ENCODE data around the gene NPAS3. TPM values are rescaled to one million over a fixed set of nuclear protein-coding genes. Genes with fewer than 3 reads are reported as not detected.

The NPAS3 gene
- total RNA-seq, 1 experiment from 2014 or later: 0.36 TPM

DNA sequence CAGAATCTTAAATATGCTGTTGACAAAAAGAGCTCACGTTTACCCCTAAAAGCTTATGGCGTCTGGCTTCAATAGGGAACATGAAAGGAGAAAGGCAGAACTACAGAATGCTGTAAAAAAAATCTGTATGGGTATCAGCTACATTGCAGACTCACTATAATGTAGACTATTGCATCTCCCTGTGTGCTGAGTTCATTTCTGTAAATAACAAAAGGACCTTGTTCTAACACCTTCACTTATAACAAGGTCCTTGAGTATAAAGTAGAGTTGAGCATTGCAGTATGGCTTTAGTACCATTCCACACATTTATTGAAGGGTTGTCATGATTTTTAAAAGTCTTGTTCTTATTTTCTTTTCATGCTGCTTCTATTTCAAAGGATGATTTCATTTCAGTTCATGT is 165.3 kb downstream of the NPAS3 start:
- Histone ChIP-seq H3K9me2 (replicated peaks; ENCODE audit: low read length) (no peaks in the 10 kb centered on the region), H3K36me3 (ENCODE audit: low read depth, low read length) (no peaks in the 10 kb centered on the region), H3K27me3 (ENCODE audit: low read length) (no peaks in the 10 kb centered on the region; the same call in 1 of the 2 replicates), H4K20me1 (ENCODE audit: low read length) (no peaks in the 10 kb centered on the region), H3K79me2 (ENCODE audit: low read length) (no peaks in the 10 kb centered on the region), H3K4me3 (ENCODE audit: low read length) (no peak overlapping the region), H3F3A (ENCODE audit: low read length, unreplicated experiment) (no peaks in the 10 kb centered on the region), H3K9me3 (ENCODE audit: low read length) (no peaks in the 10 kb centered on the region), H3K9ac (ENCODE audit: low read length) (no peak overlapping the region), H3K27ac (ENCODE audit: low read length) (no peak overlapping the region), H2AFZ (ENCODE audit: low read length) (no peak overlapping the region), H3K4me1 (ENCODE audit: insufficient read depth, low read length) (no peaks in the 10 kb centered on the region), H3K4me2 (ENCODE audit: low read length) (no peak overlapping the region)
- POLR2A ChIA-PET (ENCODE audit: unreplicated experiment): no interaction called here
- ATAC-seq: no peak
- CTCF ChIA-PET: no interaction called here
- TF ChIP-seq CTCF (conservative IDR thresholded peaks at IDR 0.05; ENCODE audit: low read depth, low read length): no peak
- TF ChIP-seq EZH2phosphoT487 (IDR thresholded peaks at IDR 0.05; ENCODE audit: borderline replicate concordance, low read length): no peak
- TF ChIP-seq EZH2 (IDR thresholded peaks at IDR 0.05; ENCODE audit: low read length, unreplicated experiment): no peak
- no peak for DNase-seq
- BruUV-seq (replicated peaks): no TSS peak
- intact Hi-C loops (cut with micrococcal nuclease): no loop called here

- intact Hi-C loops (cut with micrococcal nuclease): no loop called here
- Histone ChIP-seq H3K9me2 (replicated peaks; ENCODE audit: low read length) (no peaks in the 10 kb centered on the region), H3F3A (ENCODE audit: low read length, unreplicated experiment) (no peaks in the 10 kb centered on the region), H3K27ac (ENCODE audit: low read length) (no peak overlapping the region), H3K79me2 (ENCODE audit: low read length) (no peaks in the 10 kb centered on the region), H3K4me1 (ENCODE audit: insufficient read depth, low read length) (no peaks in the 10 kb centered on the region), H3K9me3 (ENCODE audit: low read length) (no peaks in the 10 kb centered on the region), H4K20me1 (ENCODE audit: low read length) (no peaks in the 10 kb centered on the region), H3K36me3 (ENCODE audit: low read depth, low read length) (no peaks in the 10 kb centered on the region), H3K4me2 (ENCODE audit: low read length) (no peak overlapping the region), H2AFZ (ENCODE audit: low read length) (no peak overlapping the region), H3K9ac (ENCODE audit: low read length) (no peak overlapping the region), H3K4me3 (ENCODE audit: low read length) (no peak overlapping the region), H3K27me3 (ENCODE audit: low read length) (no peaks in the 10 kb centered on the region; the same call in 1 of the 2 replicates)
- DNase-seq (no peak), ATAC-seq (no peak)
- no peak for TF ChIP-seq EZH2phosphoT487 (IDR thresholded peaks at IDR 0.05; ENCODE audit: borderline replicate concordance, low read length)
- no peak for TF ChIP-seq EZH2 (IDR thresholded peaks at IDR 0.05; ENCODE audit: low read length, unreplicated experiment)
- no peak for TF ChIP-seq CTCF (conservative IDR thresholded peaks at IDR 0.05; ENCODE audit: low read depth, low read length)
- ChIA-PET POLR2A (ENCODE audit: unreplicated experiment) (no interaction called here), CTCF (no interaction called here)
- BruUV-seq (replicated peaks): no TSS peak
Observed at GRCh38 chr14:33110737-33111443, 172.2 kb downstream of the NPAS3 start.

DNA sequence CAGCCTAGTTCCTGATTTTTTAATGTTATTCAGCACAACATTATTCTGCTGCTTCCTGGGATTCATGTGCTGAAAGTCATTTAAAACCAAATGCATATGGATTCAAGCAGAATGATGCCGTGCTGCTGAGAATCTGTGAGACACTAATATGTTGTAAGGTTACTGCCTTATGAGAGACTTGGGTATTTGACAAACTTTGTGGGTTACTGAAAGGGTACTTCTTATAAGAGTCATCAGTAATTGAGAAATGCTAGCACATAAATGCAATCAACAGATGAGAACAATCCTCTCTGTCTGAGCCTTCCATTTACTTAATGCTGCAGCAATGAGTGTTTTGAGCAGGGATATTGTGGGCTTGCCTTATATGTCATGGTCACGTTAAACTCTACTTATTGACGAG is 175.7 kb downstream of the NPAS3 start:
- CTCF ChIA-PET: no interaction called here
- no peaks in the 10 kb centered on the region for H3K79me2 ChIP-seq (ENCODE audit: low read length)
- peaks cover 7% of the 10 kb centered on the region; the same call in 1 of the 2 replicates for H3K4me1 ChIP-seq (ENCODE audit: insufficient read depth, low read length)
- H4K20me1 ChIP-seq (ENCODE audit: low read length): no peaks in the 10 kb centered on the region
- H3K36me3 ChIP-seq (ENCODE audit: low read depth, low read length): no peaks in the 10 kb centered on the region
- no peak overlapping the region for H2AFZ ChIP-seq (ENCODE audit: low read length)
- H3K27ac ChIP-seq (ENCODE audit: low read length): no peak overlapping the region
- TF ChIP-seq EZH2 (IDR thresholded peaks at IDR 0.05; ENCODE audit: low read length, unreplicated experiment) (no peak), CTCF (conservative IDR thresholded peaks at IDR 0.05; ENCODE audit: low read depth, low read length) (no peak), EZH2phosphoT487 (IDR thresholded peaks at IDR 0.05; ENCODE audit: borderline replicate concordance, low read length) (no peak)
- H3K9ac ChIP-seq (ENCODE audit: low read length): no peak overlapping the region
- H3K9me2 ChIP-seq (replicated peaks; ENCODE audit: low read length): no peaks in the 10 kb centered on the region
- ATAC-seq: no peak
- no TSS peak for BruUV-seq (replicated peaks)
- intact Hi-C loops (cut with micrococcal nuclease): no loop called here
- H3K9me3 ChIP-seq (ENCODE audit: low read length): no peaks in the 10 kb centered on the region
- POLR2A ChIA-PET (ENCODE audit: unreplicated experiment): no interaction called here
- no peak overlapping the region for H3K4me2 ChIP-seq (ENCODE audit: low read length)
- H3F3A ChIP-seq (ENCODE audit: low read length, unreplicated experiment): no peaks in the 10 kb centered on the region
- H3K4me3 ChIP-seq (ENCODE audit: low read length): no peak overlapping the region
- H3K27me3 ChIP-seq (ENCODE audit: low read length): no peaks in the 10 kb centered on the region
- DNase-seq: no peak

All from PC-3 (cell line).